ENCODE results near the gene CTNNA3.

Gene CTNNA3

GRCh38 chr10:66021423-66021822, 1674.6 kb downstream of the CTNNA3 start:
- FAIRE-seq = no peak

- FAIRE-seq = no peak
Measured at GRCh38 chr10:66008221-66008620, 1687.8 kb downstream of the CTNNA3 start.

DNA sequence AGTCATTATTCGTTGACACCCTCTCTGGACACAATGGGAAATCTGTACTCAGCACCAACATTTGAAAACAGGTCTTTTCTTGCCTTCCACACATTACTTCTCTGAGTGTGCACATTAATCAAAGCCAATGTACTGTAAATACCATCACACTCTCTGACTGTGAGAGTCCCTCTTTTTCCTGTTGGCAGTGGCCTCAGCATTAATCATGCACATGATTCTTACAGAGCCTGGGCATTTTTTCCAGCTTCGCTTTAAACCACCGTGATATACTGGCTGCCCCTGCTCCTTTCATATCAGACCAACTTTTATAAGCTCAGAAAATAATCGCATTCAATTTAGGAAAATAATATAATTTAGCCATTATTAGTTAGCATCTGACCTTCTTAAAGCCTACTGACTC, 1689.6 kb downstream of the CTNNA3 start:
- no peak for FAIRE-seq

DNA sequence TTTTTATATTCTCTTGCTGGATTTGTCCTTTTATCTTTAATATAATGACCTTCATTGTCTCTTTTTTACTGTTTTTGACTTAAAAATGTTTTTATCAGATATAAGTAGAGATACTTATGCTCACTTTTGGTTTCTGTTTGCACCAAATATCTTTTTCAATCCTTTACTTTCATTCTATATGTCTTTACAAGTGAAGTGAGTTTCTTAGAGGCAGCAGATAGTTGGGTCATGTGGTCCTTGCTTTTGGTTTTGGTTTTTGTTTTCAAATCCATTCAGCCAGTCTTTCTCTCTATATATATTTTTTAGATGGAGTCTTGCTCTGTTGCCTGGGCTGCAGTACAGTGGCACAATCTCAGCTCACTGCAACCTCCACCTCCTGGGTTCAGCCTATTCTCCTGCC, 1702.5 kb downstream of the CTNNA3 start:
- FAIRE-seq = no peak

GRCh38 chr10:65968871-65969270, 1727.1 kb downstream of the CTNNA3 start:
- FAIRE-seq = no peak

GRCh38 chr10:65968437-65968836, 1727.6 kb downstream of the CTNNA3 start:
- FAIRE-seq = no peak

DNA sequence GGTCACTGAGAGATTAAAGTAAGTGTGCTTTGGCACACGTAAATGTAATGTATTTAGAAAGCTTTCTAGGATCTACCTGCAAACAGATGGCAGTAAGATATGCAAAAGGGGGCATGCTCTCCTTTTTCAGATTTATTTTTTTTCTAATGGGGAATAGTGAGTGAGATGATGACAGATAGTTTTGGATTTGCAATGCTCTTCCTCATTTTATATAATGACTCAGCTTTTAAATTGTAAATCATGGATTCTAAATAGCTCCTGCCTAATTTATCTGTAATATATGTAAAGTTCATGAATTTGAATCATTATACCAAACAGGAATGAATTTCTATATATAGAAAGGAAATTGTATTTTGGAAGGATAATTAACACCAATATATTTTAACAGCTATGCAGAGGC, 1731.8 kb downstream of the CTNNA3 start:
- no peak for FAIRE-seq

GRCh38 chr10:65952086-65952485, 1743.9 kb downstream of the CTNNA3 start:
- no peak for FAIRE-seq

DNA sequence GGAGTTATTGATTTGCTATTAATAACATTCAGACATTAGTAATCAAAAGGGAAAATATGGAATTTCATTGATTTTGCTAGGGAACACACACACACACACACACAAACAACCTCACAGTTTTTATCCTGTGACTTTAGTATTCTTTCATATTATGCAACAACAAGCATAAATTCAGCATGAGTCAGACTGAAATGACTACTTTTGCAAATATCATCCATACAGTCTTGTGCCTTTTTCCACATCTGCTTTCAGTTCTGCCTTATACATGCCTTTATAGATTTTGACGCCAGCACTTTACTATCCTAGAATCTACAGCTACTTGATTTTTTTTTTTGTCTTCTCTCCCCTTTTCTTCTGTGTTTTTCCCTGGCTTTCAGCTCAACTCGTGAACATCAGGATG, 1745.9 kb downstream of the CTNNA3 start:
- FAIRE-seq = no peak

GRCh38 chr10:65949526-65949925, 1746.5 kb downstream of the CTNNA3 start:
- no peak for FAIRE-seq

DNA sequence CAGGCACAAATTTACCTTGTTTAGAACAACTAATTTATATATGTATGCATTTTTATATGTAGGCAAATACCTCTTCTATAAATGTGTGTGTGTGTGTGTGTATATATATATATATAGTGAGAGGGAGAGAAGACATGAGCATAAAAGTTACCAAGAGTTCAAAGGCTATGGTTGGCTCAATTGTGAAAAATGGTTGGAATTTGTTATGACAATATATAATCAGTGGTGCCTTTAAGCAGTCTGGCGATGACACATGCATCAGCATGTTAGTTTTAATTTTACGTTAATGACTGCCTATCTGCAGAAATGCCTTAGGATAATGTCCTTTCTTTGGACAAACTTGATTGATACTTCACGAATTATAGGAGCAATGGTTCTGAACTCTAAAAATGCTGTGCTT, 1750.9 kb downstream of the CTNNA3 start:
- FAIRE-seq = no peak

- no peak for FAIRE-seq
Measured at GRCh38 chr10:65943451-65943850, 1752.5 kb downstream of the CTNNA3 start.

DNA sequence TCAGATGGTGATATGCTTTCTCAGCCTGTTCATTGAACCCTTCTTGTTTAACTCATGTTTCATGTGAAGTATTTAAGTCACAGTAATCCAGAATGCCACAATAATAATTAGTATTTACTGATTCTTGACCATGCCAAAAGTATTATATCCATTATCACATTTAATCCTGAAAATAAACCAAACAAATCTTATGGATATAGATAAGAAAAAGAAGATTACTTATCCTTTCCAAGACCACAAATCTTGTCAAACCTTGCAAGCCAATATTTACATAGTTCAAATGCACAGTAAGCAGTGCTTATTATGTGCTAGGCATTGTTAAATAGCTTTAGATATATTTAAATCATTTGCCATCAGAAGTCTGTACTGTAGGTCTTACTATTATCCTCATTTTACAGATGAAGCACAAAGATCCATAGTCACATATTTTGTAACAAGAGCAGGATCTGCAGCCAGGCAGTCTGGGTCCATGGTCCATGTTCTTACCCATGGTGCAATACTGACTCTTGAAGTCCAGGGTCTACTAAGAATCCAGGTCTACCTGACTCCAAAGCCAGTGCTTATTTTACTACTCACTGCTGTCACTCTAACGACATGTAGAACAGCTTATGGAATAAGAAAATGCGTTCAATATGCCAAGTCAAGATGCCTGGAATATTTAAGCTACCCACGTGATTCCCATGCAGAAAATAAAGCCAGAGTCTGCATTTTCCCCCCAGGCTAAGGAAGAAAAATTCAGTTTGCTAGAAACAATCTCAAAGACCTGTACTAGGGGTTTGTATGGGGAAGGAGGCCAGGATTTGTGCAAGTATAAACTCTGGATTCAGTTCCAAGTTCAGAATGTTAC, 1755.0 kb downstream of the CTNNA3 start:
- FAIRE-seq = no peak

DNA sequence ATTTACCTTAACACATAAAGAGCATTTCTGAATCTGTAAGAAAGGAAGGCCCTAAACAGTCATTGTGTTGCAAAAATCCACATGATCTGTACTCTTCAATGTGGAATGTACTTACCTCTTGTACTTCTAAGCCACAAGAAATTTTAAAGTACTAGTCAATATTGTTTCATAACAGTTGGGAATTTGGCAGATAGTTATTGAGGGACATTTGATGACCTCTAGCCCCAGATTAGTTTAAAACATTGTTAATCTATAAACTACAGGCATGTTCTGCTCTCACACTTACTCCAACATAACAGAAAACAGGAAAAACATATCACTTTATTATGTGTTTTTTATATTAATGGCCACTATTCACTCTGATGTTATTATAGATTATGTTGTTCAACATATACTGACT, 1755.9 kb downstream of the CTNNA3 start:
- FAIRE-seq = no peak

- no peak for FAIRE-seq
Measured at GRCh38 chr10:65931291-65932070, 1764.5 kb downstream of the CTNNA3 start.

DNA sequence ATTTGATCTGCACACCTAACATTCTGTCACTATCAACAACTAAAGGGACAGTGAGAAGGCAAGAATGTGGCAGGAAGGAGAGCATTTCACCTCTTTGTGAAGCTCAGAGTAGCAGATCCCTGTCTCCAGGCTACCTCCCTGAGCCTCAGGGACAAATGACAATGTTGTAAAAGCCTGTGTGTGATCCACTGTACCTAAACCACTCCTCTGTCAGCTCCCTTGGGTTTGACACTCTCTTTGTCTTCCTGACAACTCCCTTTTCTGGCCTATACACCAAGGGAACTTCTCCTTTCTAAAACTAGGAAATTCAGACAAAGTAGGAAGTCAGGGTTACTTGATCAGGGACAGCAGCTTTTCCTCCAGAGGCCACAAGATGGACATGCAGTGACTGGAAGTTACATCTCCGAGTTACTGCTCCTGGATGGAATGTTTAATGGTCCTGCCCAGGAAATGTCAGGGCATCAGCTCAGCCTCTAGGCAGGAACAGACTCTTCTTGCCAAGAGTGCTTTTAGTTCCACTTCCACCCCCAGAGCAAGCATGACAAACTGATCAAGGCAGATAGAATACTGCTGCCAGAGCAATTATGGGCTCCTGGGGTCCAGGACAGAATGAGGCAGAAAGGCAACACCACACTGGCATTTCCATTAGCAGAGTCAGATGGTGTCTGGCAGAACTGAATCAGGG, 1784.7 kb downstream of the CTNNA3 start:
- FAIRE-seq = no peak

- FAIRE-seq = no peak
Measured at GRCh38 chr10:65910209-65910608, 1785.8 kb downstream of the CTNNA3 start.

GRCh38 chr10:65907199-65907712, 1788.7 kb downstream of the CTNNA3 start:
- no peak for FAIRE-seq

DNA sequence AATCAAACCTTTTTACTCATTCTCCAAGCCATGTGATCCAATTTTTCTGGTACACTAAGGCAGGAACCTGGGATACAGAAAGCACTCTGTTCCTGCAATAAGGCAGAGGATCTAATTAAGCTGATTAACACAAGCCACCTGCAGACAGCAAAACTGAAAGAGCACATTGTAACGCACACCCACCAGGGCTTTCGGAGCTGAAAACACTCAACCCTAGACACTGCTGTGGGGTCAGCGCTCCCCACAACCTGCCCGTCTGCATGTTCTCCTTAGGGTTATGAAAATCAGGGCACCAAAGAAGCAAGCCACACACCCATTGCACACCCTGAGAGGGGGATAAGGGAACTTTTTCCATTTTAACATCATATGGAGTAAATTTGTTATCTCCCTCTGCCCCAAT, 1792.4 kb downstream of the CTNNA3 start:
- FAIRE-seq = no peak

- no peak for FAIRE-seq
Measured at GRCh38 chr10:65900271-65900670, 1795.7 kb downstream of the CTNNA3 start.

DNA sequence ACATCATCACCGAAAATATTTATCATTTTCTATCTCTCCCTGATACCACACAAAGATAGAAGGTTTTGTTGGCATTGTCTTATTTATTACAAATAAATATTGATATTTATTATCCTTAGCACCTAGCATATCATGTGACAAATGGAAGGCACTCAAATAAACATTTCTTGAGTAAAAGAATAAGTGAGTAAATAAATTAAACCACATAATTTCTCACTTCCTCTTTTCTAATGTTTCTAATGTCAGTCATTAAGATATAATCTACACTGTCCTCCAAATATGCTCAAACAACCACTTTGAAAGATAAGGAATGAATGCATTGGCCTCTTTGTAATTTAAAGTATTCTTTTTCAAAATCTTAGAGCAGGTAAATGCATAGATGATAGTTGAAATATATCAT, 1797.9 kb downstream of the CTNNA3 start:
- no peak for FAIRE-seq

DNA sequence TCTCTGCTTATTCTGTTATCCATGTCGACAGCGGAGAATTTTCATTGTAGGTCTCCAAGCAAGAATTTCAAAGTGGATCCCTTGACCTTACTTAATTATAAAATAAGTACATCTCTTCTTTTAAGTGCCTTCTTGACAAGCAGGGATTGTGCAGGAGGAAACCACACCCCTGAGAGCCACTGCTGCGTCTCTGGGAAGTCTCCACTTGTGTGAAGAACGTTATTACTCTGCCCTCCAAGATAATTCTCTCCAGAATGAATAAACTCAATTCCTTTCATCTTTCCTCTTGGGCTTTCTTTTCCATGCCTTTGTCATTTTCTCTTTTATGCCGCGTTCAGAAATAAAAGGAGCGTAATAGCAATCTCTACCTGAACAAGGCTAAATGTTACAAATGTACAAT, 1801.0 kb downstream of the CTNNA3 start:
- no peak for FAIRE-seq

DNA sequence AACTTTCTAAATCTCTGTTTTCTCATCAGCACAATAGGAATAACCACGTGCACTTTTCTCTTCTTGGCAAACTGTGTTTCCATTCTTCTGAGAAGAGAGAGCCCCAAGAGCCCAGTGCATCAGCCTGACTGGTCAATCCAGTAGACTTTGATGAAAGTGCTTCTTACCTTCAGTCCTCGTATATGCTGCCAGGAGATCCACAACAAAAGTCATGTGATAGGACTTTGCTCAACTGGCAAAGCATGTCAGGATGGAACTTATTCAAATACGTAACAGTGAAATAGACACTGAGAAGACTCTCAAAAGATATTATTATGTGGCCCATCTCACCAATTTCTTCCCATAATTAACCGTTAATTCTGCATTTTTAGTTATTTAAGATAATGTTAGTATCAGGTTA, 1801.6 kb downstream of the CTNNA3 start:
- no peak for FAIRE-seq
